Anterior cingulate cortex (tissue), 58 donors: ENCODE measurements around the gene KLHL36.
"Not testable (repeated sequence)": the region's sequence is repeated elsewhere in the genome, so short reads cannot be mapped to it uniquely, and the experiment has no call there.

Experiments
- DNase-seq, 58 donors: peaks; one replicate each; lab custom pipeline; 2025; lab: John Stamatoyannopoulos, UW

Gene KLHL36

GRCh38 chr16:84614968-84615813, 33.1 kb upstream of the KLHL36 start:
- peak in 2 of 58 donors; percentile 20 to 24 for DNase-seq

GRCh38 chr16:84616515-84616914, 31.8 kb upstream of the KLHL36 start:
- DNase-seq, result peak in 3 of 58 donors; percentile 11 to 14 (median 11)

- peak in 5 of 58 donors; percentile 30 to 58 (median 44) for DNase-seq
These were observed 31.1 kb upstream of the KLHL36 start for GRCh38 chr16:84617041-84617790.

- peak; percentile 20 to 96 (median 89) for DNase-seq
These were observed 30.3 kb upstream of the KLHL36 start, which contains the start of gene COTL1 for GRCh38 chr16:84617791-84618580. TSS of gene COTL1 (minus strand) at chr16:84618078. CDS start at chr16:84617914, 164 bp downstream.

GRCh38 chr16:84618581-84619460, 29.5 kb upstream of the KLHL36 start:
- peak in 4 of 58 donors; percentile 24 to 48 (median 32) for DNase-seq

GRCh38 chr16:84620913-84621312, 27.4 kb upstream of the KLHL36 start:
- DNase-seq, result not testable (repeated sequence)

- DNase-seq, result no peak
These were observed 22.8 kb upstream of the KLHL36 start for GRCh38 chr16:84625556-84625955.

- no peak for DNase-seq
These were observed 20.0 kb upstream of the KLHL36 start for GRCh38 chr16:84628226-84628731.

- no peak for DNase-seq
These were observed 18.7 kb upstream of the KLHL36 start for GRCh38 chr16:84629580-84629979.

GRCh38 chr16:84630009-84630408, 18.3 kb upstream of the KLHL36 start:
- no peak for DNase-seq

GRCh38 chr16:84630446-84631152, 17.7 kb upstream of the KLHL36 start:
- DNase-seq, result no peak

GRCh38 chr16:84631153-84631466, 17.2 kb upstream of the KLHL36 start:
- DNase-seq, result no peak

GRCh38 chr16:84631886-84632285, 16.4 kb upstream of the KLHL36 start:
- no peak for DNase-seq

GRCh38 chr16:84632862-84633261, 15.4 kb upstream of the KLHL36 start:
- not testable (repeated sequence) for DNase-seq

- DNase-seq, result peak in 3 of 58 donors; percentile 6 to 24 (median 16)
These were observed 14.7 kb upstream of the KLHL36 start for GRCh38 chr16:84633622-84634021.

- no peak for DNase-seq
These were observed 12.6 kb upstream of the KLHL36 start for GRCh38 chr16:84635702-84636101.

- no peak for DNase-seq
These were observed 10.6 kb upstream of the KLHL36 start for GRCh38 chr16:84637709-84638108.

GRCh38 chr16:84638231-84638806, 10.0 kb upstream of the KLHL36 start:
- no peak for DNase-seq
